ENCODE data around the gene CSK. TPM values are rescaled to one million over a fixed set of nuclear protein-coding genes. Genes with fewer than 3 reads are reported as not detected.

The CSK gene
- polyA plus RNA-seq, 1 of the 3 experiments (the other 2 are of a cell fraction), result 53.1 TPM

- DNase-seq, result peak; percentile 84
- TF ChIP-seq EP300 (IDR thresholded peaks at IDR 0.05; ENCODE audit: borderline replicate concordance in 1 of 2, low read depth in 1 of 2, low read length in 1 of 2) (no peak), MAX (IDR thresholded peaks at IDR 0.05; ENCODE audit: low read depth) (peak; percentile 49; the same call in 1 of the 2 replicates), RAD21 (IDR thresholded peaks at IDR 0.05; ENCODE audit: low read length) (peak; percentile 88), CTCF (IDR thresholded peaks at IDR 0.05) (peak; percentile 87), PBX3 (IDR thresholded peaks at IDR 0.05) (peak; percentile 18; the same call in 1 of the 2 replicates), SMC3 (IDR thresholded peaks at IDR 0.05; ENCODE audit: low read depth, low read length) (peak; percentile 87)
Observed at GRCh38 chr15:74768771-74769342, 13.0 kb upstream of the CSK start.

GRCh38 chr15:74769463-74770025, 12.3 kb upstream of the CSK start:
- Histone ChIP-seq H3K4me2 (no peak overlapping the region), H2AFZ (ENCODE audit: low read depth) (no peak overlapping the region), H3K4me3 (ENCODE audit: low read depth in 2 of 2, low read length in 1 of 2) (no peak overlapping the region), H3K9me2 (no peaks in the 10 kb centered on the region), H3K9ac (no peak overlapping the region), H3K4me1 (ENCODE audit: control insufficient read depth in 1 of 2, insufficient read depth in 2 of 2, low read depth in 1 of 2, low read length in 1 of 2) (peaks cover 0 to 5% of the 10 kb centered on the region in 2 experiments; a peak in 1 of 4 replicates), H3F3A (replicated peaks; ENCODE audit: insufficient read depth) (peaks cover 3% of the 10 kb centered on the region), H3K27ac (ENCODE audit: low read depth in 2 of 2, low read length in 1 of 2) (no peak overlapping the region), H3K36me3 (replicated peaks in 1 of 2; ENCODE audit: control insufficient read depth in 1 of 2, insufficient read depth in 2 of 2, low read length in 1 of 2) (no peaks in the 10 kb centered on the region), H3K9me3 (no peaks in the 10 kb centered on the region), H3K79me2 (ENCODE audit: insufficient read depth) (no peaks in the 10 kb centered on the region), H3K27me3 (ENCODE audit: insufficient read depth) (peaks cover 8% of the 10 kb centered on the region; the same call in 1 of the 2 replicates), H4K20me1 (ENCODE audit: insufficient read depth) (no peaks in the 10 kb centered on the region)
- DNase-seq, result no peak
- POLR2A ChIA-PET, result interaction anchor here (0.6 to 2.6 kb wide), 4 partner anchors 14 to 138 kb away, joined by 3 to 15 read pairs (median 6); no protein-coding TSS in a partner anchor
- CTCF ChIA-PET, result interaction anchor here (0.6 to 24.3 kb wide), 75 partner anchors 9 to 406 kb away, joined by 3 to 1109 read pairs (median 7); partner anchors contain the start of genes ARID3B, CLK3, COX5A and CPLX3
- 22% methylated on average over 5 of the region's 7 CpGs for WGBS (ENCODE audit: low lambda C conversion rate)
- no peak for TF ChIP-seq FOXJ3 (CRISPR knock-in tag; IDR thresholded peaks at IDR 0.05)
- TF ChIP-seq RAD21 (IDR thresholded peaks at IDR 0.05; ENCODE audit: low read length), result no peak
- no peak for TF ChIP-seq MEF2A (IDR thresholded peaks at IDR 0.05; ENCODE audit: borderline replicate concordance, low read depth)
- no peak for TF ChIP-seq YY1 (IDR thresholded peaks at IDR 0.05; ENCODE audit: low read depth)
- no peak for TF ChIP-seq TCF12 (IDR thresholded peaks at IDR 0.05)
- TF ChIP-seq RFX5 (IDR thresholded peaks at IDR 0.05; ENCODE audit: low read length), result no peak
- no peak for TF ChIP-seq GABPA (IDR thresholded peaks at IDR 0.05; ENCODE audit: low read depth)
- no peak for TF ChIP-seq POLR2AphosphoS5 (IDR thresholded peaks at IDR 0.05; ENCODE audit: low read depth, low read length)
- no peak for TF ChIP-seq NRF1 (IDR thresholded peaks at IDR 0.05; ENCODE audit: low read depth, low read length)
- TF ChIP-seq FOXM1 (IDR thresholded peaks at IDR 0.05; ENCODE audit: low read depth), result no peak
- no peak for TF ChIP-seq CTCF (IDR thresholded peaks at IDR 0.05)
- TF ChIP-seq SIN3A (IDR thresholded peaks at IDR 0.05; ENCODE audit: borderline replicate concordance, low read depth, low read length), result no peak
- TF ChIP-seq ZBTB33 (IDR thresholded peaks at IDR 0.05; ENCODE audit: borderline replicate concordance, low read depth), result no peak

More at GRCh38 chr15:74768771-74769342, 13.0 kb upstream of the CSK start:
- WGBS (ENCODE audit: low lambda C conversion rate), result 0% methylated on average over 9 of the region's 9 CpGs
- Histone ChIP-seq H3K9ac (no peak overlapping the region), H3K4me3 (ENCODE audit: low read depth in 2 of 2, low read length in 1 of 2) (no peak overlapping the region; a peak in 1 of 4 replicates), H3F3A (replicated peaks; ENCODE audit: insufficient read depth) (peaks cover 3% of the 10 kb centered on the region), H3K4me1 (ENCODE audit: control insufficient read depth in 1 of 2, insufficient read depth in 2 of 2, low read depth in 1 of 2, low read length in 1 of 2) (peaks cover 0 to 5% of the 10 kb centered on the region in 2 experiments; a peak in 1 of 4 replicates), H3K9me3 (no peaks in the 10 kb centered on the region), H3K27ac (ENCODE audit: low read depth in 2 of 2, low read length in 1 of 2) (no peak overlapping the region), H3K27me3 (ENCODE audit: insufficient read depth) (peaks cover 8% of the 10 kb centered on the region; the same call in 1 of the 2 replicates), H3K9me2 (no peaks in the 10 kb centered on the region), H4K20me1 (ENCODE audit: insufficient read depth) (no peaks in the 10 kb centered on the region), H3K36me3 (replicated peaks in 1 of 2; ENCODE audit: control insufficient read depth in 1 of 2, insufficient read depth in 2 of 2, low read length in 1 of 2) (no peaks in the 10 kb centered on the region), H3K79me2 (ENCODE audit: insufficient read depth) (no peaks in the 10 kb centered on the region), H2AFZ (ENCODE audit: low read depth) (0 out of 2 replicates have a peak overlapping the region, but pooled peaks have one; percentile 42), H3K4me2 (peak overlapping the region; percentile 65; the same call in 1 of the 2 replicates)
- ChIA-PET POLR2A (interaction anchor here (0.6 to 2.6 kb wide), 4 partner anchors 13 to 140 kb away, joined by 4 to 15 read pairs (median 6); no protein-coding TSS in a partner anchor), CTCF (interaction anchor here (0.6 to 24.3 kb wide), 82 partner anchors 8 to 406 kb away, joined by 3 to 1109 read pairs (median 6); partner anchors contain the start of genes ARID3B, CLK3, COX5A and CPLX3)
